ENCODE data around the gene GJD3.
"Not testable (repeated sequence)": the region's sequence is repeated elsewhere in the genome, so short reads cannot be mapped to it uniquely, and the experiment has no call there.

Gene GJD3

GRCh38 chr17:40364121-40364861, at the start of gene GJD3:
GJD3 (minus strand) TSS chr17:40364737; CDS start chr17:40363815, 922 bp downstream.
- peak within 1 kb of the TSS; percentile 29 to 43 for H3K9ac ChIP-seq (ENCODE audit: low read depth in 1 of 2, low read length in 2 of 2)
- no peaks in the 10 kb centered on the region for H3K9me3 ChIP-seq (ENCODE audit: control insufficient read depth in 1 of 2, low read length in 2 of 2)
- peak within 1 kb of the TSS; percentile 48 to 62 for H3K4me3 ChIP-seq (ENCODE audit: low read depth in 1 of 2, low read length in 2 of 2)
- H3K27ac ChIP-seq (ENCODE audit: low read depth, low read length): no peak within 1 kb of the TSS
- no peaks in the 10 kb centered on the region for H3K27me3 ChIP-seq (ENCODE audit: control insufficient read depth in 1 of 2, insufficient read depth in 2 of 2, low read length in 2 of 2)
- H3K4me1 ChIP-seq (ENCODE audit: control insufficient read depth in 1 of 2, insufficient read depth in 2 of 2, low read length in 2 of 2): peaks cover 12 to 14% of the 10 kb centered on the region in 2 donors
- H3K36me3 ChIP-seq (ENCODE audit: control insufficient read depth in 1 of 2, insufficient read depth in 2 of 2, low read length in 2 of 2): peaks cover 0 to 2% of the 10 kb centered on the region in 2 donors

- H3K36me3 ChIP-seq (ENCODE audit: control insufficient read depth in 1 of 2, insufficient read depth in 2 of 2, low read length in 2 of 2); H3K4me3 ChIP-seq (ENCODE audit: low read depth in 1 of 2, low read length in 2 of 2); H3K27me3 ChIP-seq (ENCODE audit: control insufficient read depth in 1 of 2, insufficient read depth in 2 of 2, low read length in 2 of 2); H3K9me3 ChIP-seq (ENCODE audit: control insufficient read depth in 1 of 2, low read length in 2 of 2); H3K9ac ChIP-seq (ENCODE audit: low read depth in 1 of 2, low read length in 2 of 2); H3K27ac ChIP-seq (ENCODE audit: low read depth, low read length): not testable (repeated sequence)
- peaks cover 6 to 16% of the 10 kb centered on the region in 2 donors for H3K4me1 ChIP-seq (ENCODE audit: control insufficient read depth in 1 of 2, insufficient read depth in 2 of 2, low read length in 2 of 2)
Observed at GRCh38 chr17:40414312-40414711, 49.8 kb upstream of the GJD3 start.

- no peak overlapping the region for H3K9ac ChIP-seq (ENCODE audit: low read depth in 1 of 2, low read length in 2 of 2)
- no peak overlapping the region for H3K4me3 ChIP-seq (ENCODE audit: low read depth in 1 of 2, low read length in 2 of 2)
- H3K36me3 ChIP-seq (ENCODE audit: control insufficient read depth in 1 of 2, insufficient read depth in 2 of 2, low read length in 2 of 2): peaks cover 0 to 5% of the 10 kb centered on the region in 2 donors
- no peaks in the 10 kb centered on the region for H3K27me3 ChIP-seq (ENCODE audit: control insufficient read depth in 1 of 2, insufficient read depth in 2 of 2, low read length in 2 of 2)
- H3K4me1 ChIP-seq (ENCODE audit: control insufficient read depth in 1 of 2, insufficient read depth in 2 of 2, low read length in 2 of 2): peaks cover 6 to 10% of the 10 kb centered on the region in 2 donors
- H3K9me3 ChIP-seq (ENCODE audit: control insufficient read depth in 1 of 2, low read length in 2 of 2): no peaks in the 10 kb centered on the region
- no peak overlapping the region for H3K27ac ChIP-seq (ENCODE audit: low read depth, low read length)
Observed at GRCh38 chr17:40412880-40413279, 48.3 kb upstream of the GJD3 start.

GRCh38 chr17:40411821-40412220, 47.3 kb upstream of the GJD3 start:
- no peaks in the 10 kb centered on the region for H3K9me3 ChIP-seq (ENCODE audit: control insufficient read depth in 1 of 2, low read length in 2 of 2)
- H3K4me3 ChIP-seq (ENCODE audit: low read depth in 1 of 2, low read length in 2 of 2): no peak overlapping the region
- H3K9ac ChIP-seq (ENCODE audit: low read depth in 1 of 2, low read length in 2 of 2): no peak overlapping the region
- peaks cover 0 to 2% of the 10 kb centered on the region in 2 donors for H3K4me1 ChIP-seq (ENCODE audit: control insufficient read depth in 1 of 2, insufficient read depth in 2 of 2, low read length in 2 of 2)
- no peaks in the 10 kb centered on the region for H3K27me3 ChIP-seq (ENCODE audit: control insufficient read depth in 1 of 2, insufficient read depth in 2 of 2, low read length in 2 of 2)
- no peak overlapping the region for H3K27ac ChIP-seq (ENCODE audit: low read depth, low read length)
- H3K36me3 ChIP-seq (ENCODE audit: control insufficient read depth in 1 of 2, insufficient read depth in 2 of 2, low read length in 2 of 2): peaks cover 0 to 5% of the 10 kb centered on the region in 2 donors

- no peaks in the 10 kb centered on the region for H3K27me3 ChIP-seq (ENCODE audit: control insufficient read depth in 1 of 2, insufficient read depth in 2 of 2, low read length in 2 of 2)
Observed at GRCh38 chr17:40410082-40410481, 45.5 kb upstream of the GJD3 start.

GRCh38 chr17:40409540-40409939, 45.0 kb upstream of the GJD3 start:
- not testable (repeated sequence) for H3K36me3 ChIP-seq (ENCODE audit: control insufficient read depth in 1 of 2, insufficient read depth in 2 of 2, low read length in 2 of 2); H3K4me1 ChIP-seq (ENCODE audit: control insufficient read depth in 1 of 2, insufficient read depth in 2 of 2, low read length in 2 of 2); H3K9ac ChIP-seq (ENCODE audit: low read depth in 1 of 2, low read length in 2 of 2); H3K9me3 ChIP-seq (ENCODE audit: control insufficient read depth in 1 of 2, low read length in 2 of 2); H3K4me3 ChIP-seq (ENCODE audit: low read depth in 1 of 2, low read length in 2 of 2); H3K27ac ChIP-seq (ENCODE audit: low read depth, low read length); H3K27me3 ChIP-seq (ENCODE audit: control insufficient read depth in 1 of 2, insufficient read depth in 2 of 2, low read length in 2 of 2)

More at GRCh38 chr17:40410082-40410481, 45.5 kb upstream of the GJD3 start:
- Histone ChIP-seq H3K9ac (ENCODE audit: low read depth in 1 of 2, low read length in 2 of 2) (no peak overlapping the region), H3K27ac (ENCODE audit: low read depth, low read length) (no peak overlapping the region), H3K4me3 (ENCODE audit: low read depth in 1 of 2, low read length in 2 of 2) (no peak overlapping the region), H3K4me1 (ENCODE audit: control insufficient read depth in 1 of 2, insufficient read depth in 2 of 2, low read length in 2 of 2) (no peaks in the 10 kb centered on the region), H3K36me3 (ENCODE audit: control insufficient read depth in 1 of 2, insufficient read depth in 2 of 2, low read length in 2 of 2) (peaks cover 0 to 5% of the 10 kb centered on the region in 2 donors), H3K9me3 (ENCODE audit: control insufficient read depth in 1 of 2, low read length in 2 of 2) (no peaks in the 10 kb centered on the region)

GRCh38 chr17:40407460-40407859, 42.9 kb upstream of the GJD3 start:
- Histone ChIP-seq H3K36me3 (ENCODE audit: control insufficient read depth in 1 of 2, insufficient read depth in 2 of 2, low read length in 2 of 2) (peaks cover 0 to 5% of the 10 kb centered on the region in 2 donors), H3K9me3 (ENCODE audit: control insufficient read depth in 1 of 2, low read length in 2 of 2) (no peaks in the 10 kb centered on the region), H3K9ac (ENCODE audit: low read depth in 1 of 2, low read length in 2 of 2) (no peak overlapping the region), H3K4me1 (ENCODE audit: control insufficient read depth in 1 of 2, insufficient read depth in 2 of 2, low read length in 2 of 2) (no peaks in the 10 kb centered on the region), H3K27me3 (ENCODE audit: control insufficient read depth in 1 of 2, insufficient read depth in 2 of 2, low read length in 2 of 2) (no peaks in the 10 kb centered on the region), H3K4me3 (ENCODE audit: low read depth in 1 of 2, low read length in 2 of 2) (no peak overlapping the region), H3K27ac (ENCODE audit: low read depth, low read length) (no peak overlapping the region)

GRCh38 chr17:40404003-40404402, 39.5 kb upstream of the GJD3 start:
- Histone ChIP-seq H3K4me1 (ENCODE audit: control insufficient read depth in 1 of 2, insufficient read depth in 2 of 2, low read length in 2 of 2) (no peaks in the 10 kb centered on the region), H3K9me3 (ENCODE audit: control insufficient read depth in 1 of 2, low read length in 2 of 2) (no peaks in the 10 kb centered on the region), H3K27me3 (ENCODE audit: control insufficient read depth in 1 of 2, insufficient read depth in 2 of 2, low read length in 2 of 2) (no peaks in the 10 kb centered on the region), H3K36me3 (ENCODE audit: control insufficient read depth in 1 of 2, insufficient read depth in 2 of 2, low read length in 2 of 2) (peaks cover 0 to 9% of the 10 kb centered on the region in 2 donors), H3K4me3 (ENCODE audit: low read depth in 1 of 2, low read length in 2 of 2) (no peak overlapping the region), H3K9ac (ENCODE audit: low read depth in 1 of 2, low read length in 2 of 2) (no peak overlapping the region), H3K27ac (ENCODE audit: low read depth, low read length) (no peak overlapping the region)

GRCh38 chr17:40402668-40403067, 38.1 kb upstream of the GJD3 start:
- Histone ChIP-seq H3K4me1 (ENCODE audit: control insufficient read depth in 1 of 2, insufficient read depth in 2 of 2, low read length in 2 of 2) (no peaks in the 10 kb centered on the region), H3K36me3 (ENCODE audit: control insufficient read depth in 1 of 2, insufficient read depth in 2 of 2, low read length in 2 of 2) (peaks cover 0 to 9% of the 10 kb centered on the region in 2 donors), H3K9ac (ENCODE audit: low read depth in 1 of 2, low read length in 2 of 2) (no peak overlapping the region), H3K9me3 (ENCODE audit: control insufficient read depth in 1 of 2, low read length in 2 of 2) (no peaks in the 10 kb centered on the region), H3K27ac (ENCODE audit: low read depth, low read length) (no peak overlapping the region), H3K4me3 (ENCODE audit: low read depth in 1 of 2, low read length in 2 of 2) (no peak overlapping the region), H3K27me3 (ENCODE audit: control insufficient read depth in 1 of 2, insufficient read depth in 2 of 2, low read length in 2 of 2) (no peaks in the 10 kb centered on the region)

- no peak overlapping the region for H3K4me3 ChIP-seq (ENCODE audit: low read depth in 1 of 2, low read length in 2 of 2)
- no peaks in the 10 kb centered on the region for H3K27me3 ChIP-seq (ENCODE audit: control insufficient read depth in 1 of 2, insufficient read depth in 2 of 2, low read length in 2 of 2)
- peaks cover 0 to 13% of the 10 kb centered on the region in 2 donors for H3K36me3 ChIP-seq (ENCODE audit: control insufficient read depth in 1 of 2, insufficient read depth in 2 of 2, low read length in 2 of 2)
- H3K27ac ChIP-seq (ENCODE audit: low read depth, low read length): no peak overlapping the region
- no peaks in the 10 kb centered on the region for H3K4me1 ChIP-seq (ENCODE audit: control insufficient read depth in 1 of 2, insufficient read depth in 2 of 2, low read length in 2 of 2)
- no peaks in the 10 kb centered on the region for H3K9me3 ChIP-seq (ENCODE audit: control insufficient read depth in 1 of 2, low read length in 2 of 2)
- no peak overlapping the region for H3K9ac ChIP-seq (ENCODE audit: low read depth in 1 of 2, low read length in 2 of 2)
Observed at GRCh38 chr17:40399185-40399584, 34.6 kb upstream of the GJD3 start.
